Brain microvascular endothelial cell (primary cell): ENCODE results near the gene ATP2A2.
A peak's percentile ranks its signal among the peaks of the same experiment; 100 is the strongest.
"Not testable (repeated sequence)": the region's sequence is repeated elsewhere in the genome, so short reads cannot be mapped to it uniquely, and the experiment has no call there.

Source experiments
- DNase-seq: peaks from one replicate; pipeline ENCODE4 v3.0.0-alpha.2; 2020
- H3K27ac ChIP-seq: fragments of 250-450 bp; sonication (Bioruptor Pico); 2 replicates; pipeline ENCODE4 v1.5.1; 2020; ENCODE audit warnings: mild to moderate bottlenecking, moderate library complexity
- H3K27me3 ChIP-seq: fragments of 250-450 bp; sonication (Bioruptor Pico); replicated peaks from 2 replicates; pipeline ENCODE4 v1.5.1; 2020; ENCODE audit warnings: mild to moderate bottlenecking
- H3K36me3 ChIP-seq: fragments of 250-450 bp; sonication (Bioruptor Pico); replicated peaks from 2 replicates; pipeline ENCODE4 v1.5.1; 2020; ENCODE audit warnings: mild to moderate bottlenecking
- H3K4me3 ChIP-seq: 2 replicates; pipeline ENCODE4 v1.5.1; 2011; ENCODE audit warnings: low read depth, mild to moderate bottlenecking, control low read depth, low read length, moderate library complexity
- in situ Hi-C: cut with HindIII; loops from 2 replicates; pipeline ENCODE4 v1.10.0; 2017; ENCODE audit warnings: low sequenced_read_pairs, low pct_ligation_motif_present
- TF ChIP-seq, protein P1 (sequence below): IDR thresholded peaks from 2 replicates; pipeline ENCODE4 v1.5.1; 2011; ENCODE audit warnings: low read depth, mild to moderate bottlenecking, moderate library complexity, low read length, control low read depth, inconsistent platforms; ENCODE audit errors: missing control alignments

Gene ATP2A2

GRCh38 chr12:110371408-110372055 lies 90.5 kb downstream of the ATP2A2 start:
- Histone ChIP-seq H3K36me3 (peaks cover 55% of the 10 kb centered on the region), H3K27me3 (no peaks in the 10 kb centered on the region), H3K4me3 (no peak overlapping the region), H3K27ac (no peak overlapping the region)
- in situ Hi-C loops, result no loop called here
- TF ChIP-seq, protein P1, sequence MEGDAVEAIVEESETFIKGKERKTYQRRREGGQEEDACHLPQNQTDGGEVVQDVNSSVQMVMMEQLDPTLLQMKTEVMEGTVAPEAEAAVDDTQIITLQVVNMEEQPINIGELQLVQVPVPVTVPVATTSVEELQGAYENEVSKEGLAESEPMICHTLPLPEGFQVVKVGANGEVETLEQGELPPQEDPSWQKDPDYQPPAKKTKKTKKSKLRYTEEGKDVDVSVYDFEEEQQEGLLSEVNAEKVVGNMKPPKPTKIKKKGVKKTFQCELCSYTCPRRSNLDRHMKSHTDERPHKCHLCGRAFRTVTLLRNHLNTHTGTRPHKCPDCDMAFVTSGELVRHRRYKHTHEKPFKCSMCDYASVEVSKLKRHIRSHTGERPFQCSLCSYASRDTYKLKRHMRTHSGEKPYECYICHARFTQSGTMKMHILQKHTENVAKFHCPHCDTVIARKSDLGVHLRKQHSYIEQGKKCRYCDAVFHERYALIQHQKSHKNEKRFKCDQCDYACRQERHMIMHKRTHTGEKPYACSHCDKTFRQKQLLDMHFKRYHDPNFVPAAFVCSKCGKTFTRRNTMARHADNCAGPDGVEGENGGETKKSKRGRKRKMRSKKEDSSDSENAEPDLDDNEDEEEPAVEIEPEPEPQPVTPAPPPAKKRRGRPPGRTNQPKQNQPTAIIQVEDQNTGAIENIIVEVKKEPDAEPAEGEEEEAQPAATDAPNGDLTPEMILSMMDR, result no peak
- DNase-seq, result peak; percentile 17

DNA sequence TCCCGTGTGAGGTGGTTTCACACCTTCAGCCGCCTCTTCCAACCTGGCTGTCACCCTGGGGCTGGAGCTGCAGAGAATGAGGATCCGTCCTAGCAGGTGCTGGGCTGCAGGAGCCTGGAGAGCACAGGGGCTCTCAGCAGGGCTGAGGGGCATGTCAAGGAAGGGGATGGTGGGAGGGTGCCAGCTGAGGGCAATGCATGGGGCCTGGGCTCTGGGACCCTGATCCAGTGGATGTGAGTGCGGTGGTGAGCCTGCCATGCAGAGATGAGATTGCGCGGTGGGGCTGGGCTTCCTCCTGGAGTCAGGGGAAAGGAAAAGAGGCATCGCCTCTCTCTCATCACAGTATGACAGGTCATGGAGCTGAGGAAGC lies 91.0 kb downstream of the ATP2A2 start:
- no peaks in the 10 kb centered on the region for H3K27me3 ChIP-seq
- no peak for DNase-seq
- H3K27ac ChIP-seq, result no peak overlapping the region
- in situ Hi-C loops, result no loop called here
- no peak overlapping the region for H3K4me3 ChIP-seq
- H3K36me3 ChIP-seq, result peaks cover 56% of the 10 kb centered on the region
- TF ChIP-seq, protein P1, result no peak

DNA sequence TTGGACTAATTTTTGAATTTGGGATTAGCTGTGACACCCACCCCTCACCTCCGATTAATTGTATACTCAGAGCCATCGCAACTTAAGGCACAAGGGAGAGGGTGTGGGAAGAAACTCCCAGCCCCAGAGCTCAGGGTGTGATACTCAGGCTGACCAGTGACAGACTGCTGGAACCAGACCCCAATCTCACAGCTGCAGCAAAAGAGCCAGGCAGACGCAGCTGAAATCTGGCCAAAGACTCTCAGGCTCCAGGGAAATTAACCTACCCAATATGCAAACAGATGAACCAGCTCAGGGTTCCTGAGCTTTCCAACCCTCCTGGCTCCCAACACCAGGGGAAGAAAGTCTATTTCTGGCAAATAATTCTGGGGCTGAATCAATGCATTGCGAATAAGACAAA lies 92.0 kb downstream of the ATP2A2 start:
- H3K36me3 ChIP-seq, result peaks cover 66% of the 10 kb centered on the region
- in situ Hi-C loops, result no loop called here
- no peak overlapping the region for H3K4me3 ChIP-seq
- no peak overlapping the region for H3K27ac ChIP-seq
- TF ChIP-seq, protein P1, result no peak
- DNase-seq, result no peak
- no peaks in the 10 kb centered on the region for H3K27me3 ChIP-seq

DNA sequence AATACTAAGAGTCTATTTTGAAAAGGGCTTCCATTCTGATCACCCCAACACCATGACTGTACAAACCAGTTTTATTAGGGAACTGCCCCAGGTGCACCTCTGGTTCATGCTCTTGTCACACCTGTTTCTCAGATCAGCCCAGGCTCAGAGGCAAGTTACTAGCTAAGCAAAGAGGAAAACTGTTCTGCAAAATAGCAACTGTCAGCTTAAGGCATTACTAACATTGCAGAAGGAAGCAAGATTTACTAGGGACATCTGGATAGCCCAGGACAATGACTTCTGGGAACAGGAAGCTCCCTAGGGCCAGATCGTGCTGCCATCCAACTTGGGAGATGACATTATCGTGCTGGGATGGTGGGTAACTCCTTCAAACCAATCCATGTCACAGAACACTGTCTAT lies 92.4 kb downstream of the ATP2A2 start:
- Histone ChIP-seq H3K36me3 (peaks cover 70% of the 10 kb centered on the region), H3K4me3 (no peak overlapping the region), H3K27ac (no peak overlapping the region), H3K27me3 (no peaks in the 10 kb centered on the region)
- in situ Hi-C loops, result no loop called here
- DNase-seq, result no peak
- TF ChIP-seq, protein P1, result no peak

DNA sequence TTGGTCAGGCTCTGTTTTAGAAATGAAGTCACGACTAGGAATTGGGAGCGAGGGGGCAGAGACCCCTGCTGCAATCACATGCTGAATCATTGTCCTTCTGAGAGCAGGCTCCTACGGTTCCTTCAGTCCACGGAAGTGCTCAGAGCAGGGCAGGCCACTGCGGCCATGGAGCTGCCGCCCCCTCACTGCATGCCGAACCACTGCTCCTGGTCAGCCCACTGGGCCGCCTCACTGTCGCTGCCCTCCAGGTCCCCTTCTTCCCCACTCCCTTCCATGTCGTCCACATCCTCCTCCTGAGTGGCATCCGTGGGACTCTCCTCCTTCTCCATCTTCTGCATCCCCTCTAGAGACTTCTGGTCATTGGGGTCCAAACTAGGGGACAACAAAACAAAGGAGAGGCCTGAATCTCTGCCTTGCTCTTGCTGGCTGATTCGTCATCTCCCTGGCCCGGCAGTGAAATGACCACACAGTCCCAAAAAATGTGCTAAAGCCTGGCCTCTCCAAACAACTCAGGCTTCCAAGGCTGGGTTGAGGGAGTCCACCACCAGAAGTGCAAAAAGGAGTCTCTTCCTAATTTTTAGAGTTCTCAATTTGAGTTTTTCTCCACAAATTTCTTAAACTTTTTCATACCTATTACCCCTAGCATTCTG lies 93.0 kb downstream of the ATP2A2 start:
- no peaks in the 10 kb centered on the region for H3K27me3 ChIP-seq
- TF ChIP-seq, protein P1, result no peak
- no peak for DNase-seq
- no peak overlapping the region for H3K4me3 ChIP-seq
- in situ Hi-C loops, result no loop called here
- H3K27ac ChIP-seq, result no peak overlapping the region
- peaks cover 77% of the 10 kb centered on the region for H3K36me3 ChIP-seq

DNA sequence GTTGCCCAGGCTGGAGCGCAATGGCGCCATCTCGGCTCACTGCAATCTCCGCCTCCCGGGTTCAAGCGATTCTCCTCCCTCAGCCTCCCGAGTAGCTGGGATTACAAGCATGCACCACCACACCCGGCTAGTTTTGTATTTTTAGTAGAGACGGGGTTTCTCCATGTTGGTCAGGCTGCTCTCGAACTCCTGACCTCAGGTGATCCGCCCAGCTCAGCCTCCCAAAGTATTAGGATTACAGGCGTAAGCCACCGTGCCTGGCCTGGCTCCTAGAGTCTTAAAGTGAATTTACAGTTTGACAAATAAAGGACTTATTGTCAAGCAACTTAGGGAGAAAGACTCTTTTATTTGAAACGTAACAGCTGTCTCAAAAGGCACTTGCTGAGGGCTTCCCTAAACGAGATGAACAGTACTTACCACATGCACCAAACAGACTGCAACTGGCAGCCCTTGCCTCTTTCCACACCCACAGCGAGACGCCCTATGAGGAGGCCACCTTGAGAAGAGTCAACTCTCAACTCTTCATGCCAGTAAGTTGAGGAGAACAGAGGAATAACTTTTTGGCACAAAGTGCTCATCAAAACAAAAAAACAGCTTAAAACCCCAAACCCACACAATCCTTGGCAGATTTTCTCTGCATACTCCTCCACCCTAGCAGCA lies 97.2 kb downstream of the ATP2A2 start:
- H3K4me3 ChIP-seq, DNase-seq, H3K27ac ChIP-seq, H3K27me3 ChIP-seq, in situ Hi-C loops: not testable (repeated sequence)
- peaks cover 76% of the 10 kb centered on the region for H3K36me3 ChIP-seq
